Activated naive CD4-positive, alpha-beta T cell treated with anti-CD3 and anti-CD28 coated beads for 36 hours (primary cell): ENCODE data around the gene CYBA. TPM values are rescaled to one million over a fixed set of nuclear protein-coding genes. Genes with fewer than 3 reads are reported as not detected.

ENCODE experiments used
- CTCF ChIA-PET: fragments of 350-600 bp; sonication (Branson Sonifier 250); formaldehyde crosslinking; loops from one replicate; lab custom pipeline; 2021; ENCODE audit warnings: antibody characterized with exemption; lab: Charles Lee
- DNase-seq: peaks from one replicate; pipeline ENCODE4 v3.0.0-alpha.2; 2020
- H3K27ac Mint-ChIP-seq: one replicate; pipeline ENCODE4 v1.8.0; 2021; ENCODE audit warnings: mild to moderate bottlenecking, mixed read lengths
- H3K27me3 Mint-ChIP-seq: one replicate; pipeline ENCODE4 v1.8.0; 2021; ENCODE audit warnings: low read depth, mixed read lengths
- H3K36me3 Mint-ChIP-seq: one replicate; pipeline ENCODE4 v1.8.0; 2021; ENCODE audit warnings: low read depth, mixed read lengths
- H3K4me1 Mint-ChIP-seq: one replicate; pipeline ENCODE4 v1.8.0; 2021; ENCODE audit warnings: low read depth, mixed read lengths
- H3K4me3 Mint-ChIP-seq: one replicate; pipeline ENCODE4 v1.8.0; 2021; ENCODE audit warnings: mild to moderate bottlenecking, moderate library complexity, mixed read lengths
- H3K9me3 Mint-ChIP-seq: one replicate; pipeline ENCODE4 v1.8.0; 2021; ENCODE audit warnings: mixed read lengths
- intact Hi-C: fragments of 100-400 bp; cut with micrococcal nuclease; formaldehyde crosslinking; loops from one replicate; pipeline ENCODE4 v1.15.1; 2023
- total RNA-seq, 2 experiments: library from RNA; stranded (reverse); gene quantifications; one replicate each; pipeline ENCODE4 v1.2.3, GENCODE V29; 2021

The CYBA gene
- total RNA-seq, 2 experiments from 2014 or later: 167 to 180 TPM

DNA sequence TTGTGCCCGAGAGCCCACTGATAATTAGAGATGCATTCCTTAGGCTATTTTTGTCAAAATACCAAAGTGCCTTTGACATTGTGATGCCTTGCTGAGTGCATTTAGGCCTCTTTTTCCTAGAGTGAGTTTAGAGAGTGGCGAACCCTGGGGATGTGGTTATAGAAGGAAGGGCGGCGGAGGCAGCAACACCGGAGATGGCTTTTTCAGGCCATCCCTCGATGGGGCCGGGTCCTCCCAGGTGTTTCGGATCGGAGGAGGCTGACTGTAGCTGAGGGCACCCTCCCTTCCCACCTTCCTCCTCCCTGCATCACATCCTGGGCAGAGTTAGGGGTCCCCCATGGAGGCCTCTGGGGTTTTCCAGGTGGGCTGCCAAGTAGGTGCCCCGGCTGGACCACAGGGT, 42.0 kb upstream of the CYBA start:
- intact Hi-C loops: no loop called here
- H3K27me3 Mint-ChIP-seq: no peaks in the 10 kb centered on the region
- CTCF ChIA-PET: interaction anchor here (0.9 to 1.5 kb wide), 2 partner anchors 8 to 12 kb away, joined by 3 read pairs; no protein-coding TSS in a partner anchor
- peaks cover 41% of the 10 kb centered on the region for H3K4me1 Mint-ChIP-seq
- peak; percentile 20 for DNase-seq
- H3K36me3 Mint-ChIP-seq: peaks cover 3% of the 10 kb centered on the region
- no peak overlapping the region for H3K27ac Mint-ChIP-seq
- H3K9me3 Mint-ChIP-seq: no peaks in the 10 kb centered on the region
- no peak overlapping the region for H3K4me3 Mint-ChIP-seq

DNA sequence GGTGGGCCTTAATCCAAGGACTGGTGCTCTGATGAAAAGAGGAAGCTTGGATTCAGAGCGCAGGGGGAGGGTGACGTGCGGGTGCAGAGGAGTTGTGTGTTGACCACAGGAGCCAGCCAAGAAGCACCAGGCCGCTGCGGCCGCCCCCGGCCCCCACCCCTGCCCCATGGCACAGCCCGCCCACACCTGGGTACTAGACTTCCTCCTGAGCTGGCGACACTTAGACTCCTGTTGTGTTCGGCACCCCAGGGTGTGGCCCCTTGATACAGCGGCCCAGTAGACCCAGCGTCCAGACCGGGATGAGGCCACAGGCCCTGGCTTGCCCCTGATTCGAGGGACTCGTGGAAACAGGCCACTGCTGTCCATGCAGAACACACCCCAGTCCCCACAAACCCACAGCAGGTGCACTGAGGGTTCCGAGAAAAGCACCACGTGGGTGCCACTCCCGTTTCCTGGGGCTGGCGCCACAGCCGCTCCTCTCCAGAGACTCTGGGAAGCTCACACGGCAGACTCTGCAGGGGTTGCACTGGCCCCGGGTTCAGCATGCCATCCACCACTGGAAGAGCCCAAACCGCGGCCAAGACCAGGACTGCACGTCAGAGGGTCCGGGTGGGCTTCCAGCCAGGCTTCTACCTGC, 41.2 kb upstream of the CYBA start:
- intact Hi-C loops: no loop called here
- peaks cover 38% of the 10 kb centered on the region for H3K4me1 Mint-ChIP-seq

DNA sequence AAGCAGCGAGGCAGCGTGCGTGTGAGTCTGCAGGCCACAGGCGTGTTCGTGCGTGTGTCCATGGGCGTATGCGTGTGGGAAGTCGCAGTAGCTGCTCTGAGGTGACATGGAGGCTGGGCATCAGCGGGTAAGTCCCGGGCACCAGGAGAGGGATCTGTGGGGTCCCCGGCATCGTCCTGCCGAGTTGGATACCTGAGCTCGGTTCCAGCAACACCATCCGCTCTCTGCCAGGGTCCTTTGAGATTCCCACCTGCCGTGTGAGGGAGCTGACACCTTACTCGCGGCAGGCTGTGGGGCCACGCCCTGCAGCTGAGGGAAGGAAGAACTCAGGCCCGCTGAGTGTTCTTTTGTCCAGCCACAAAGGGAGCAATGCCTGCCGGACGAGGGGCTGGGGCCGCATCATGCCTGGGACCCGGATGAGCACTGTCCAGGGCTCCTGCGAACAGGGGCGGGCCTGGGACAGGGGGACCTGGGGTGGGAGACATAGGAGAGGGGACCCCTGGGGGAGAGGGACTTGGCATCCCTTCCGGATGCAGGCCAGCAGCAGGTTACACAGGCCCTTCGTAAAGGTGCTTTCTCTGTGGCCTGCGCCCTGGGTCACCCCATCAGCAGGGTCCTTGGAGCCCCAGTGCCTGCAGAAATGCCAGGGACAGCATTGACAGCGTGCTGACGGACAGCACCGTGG, 40.4 kb upstream of the CYBA start:
- H3K27me3 Mint-ChIP-seq: no peaks in the 10 kb centered on the region

More for the DNA sequence above, 41.2 kb upstream of the CYBA start:
- DNase-seq: peak; percentile 53
- Mint-ChIP-seq H3K4me3 (no peak overlapping the region), H3K27ac (peak overlapping the region; percentile 36), H3K36me3 (no peaks in the 10 kb centered on the region), H3K27me3 (no peaks in the 10 kb centered on the region), H3K9me3 (no peaks in the 10 kb centered on the region)
- CTCF ChIA-PET: interaction anchor here (0.9 to 1.5 kb wide), 2 partner anchors 9 to 13 kb away, joined by 3 read pairs; no protein-coding TSS in a partner anchor

DNA sequence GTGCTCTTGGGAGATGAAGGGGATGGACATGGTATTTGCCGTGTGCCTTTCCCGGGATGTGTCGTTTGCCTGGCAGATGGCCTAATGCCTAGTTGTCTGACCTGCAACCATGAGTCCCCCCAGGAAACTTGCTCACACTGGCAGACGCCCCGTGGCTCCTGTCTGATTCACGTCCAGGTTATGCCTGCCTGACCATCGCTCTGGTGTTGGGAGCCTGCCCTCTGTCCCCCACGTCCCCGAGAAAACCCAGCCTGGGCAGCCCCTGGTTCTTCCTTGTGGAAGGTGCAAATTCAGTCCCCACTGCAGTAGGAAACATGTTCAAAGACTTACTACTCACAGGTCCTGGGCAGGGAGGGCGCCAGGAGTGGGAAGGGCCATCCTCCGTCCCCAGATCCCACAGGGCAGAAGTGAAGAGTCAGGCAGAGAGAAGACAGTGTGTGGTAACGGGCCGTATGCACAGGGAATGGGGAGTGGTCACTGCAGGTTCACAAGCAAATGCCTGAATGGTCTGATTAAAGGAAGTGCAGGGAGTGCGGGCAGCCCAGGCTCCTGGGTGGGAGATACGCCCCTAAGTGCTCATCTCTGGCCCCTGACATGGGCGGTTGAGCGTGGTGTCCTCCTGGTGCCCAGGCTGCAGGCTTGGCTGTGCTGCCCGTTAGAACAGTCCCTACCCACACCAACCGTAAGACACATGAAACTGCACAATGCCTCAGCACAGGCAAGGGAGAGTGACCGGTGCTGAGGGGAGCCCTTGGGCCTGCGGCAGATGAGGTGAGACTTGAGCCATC, 39.7 kb upstream of the CYBA start:
- Mint-ChIP-seq H3K27ac (no peak overlapping the region), H3K9me3 (no peaks in the 10 kb centered on the region), H3K4me1 (peaks cover 38% of the 10 kb centered on the region), H3K27me3 (no peaks in the 10 kb centered on the region), H3K4me3 (no peak overlapping the region), H3K36me3 (no peaks in the 10 kb centered on the region)
- intact Hi-C loops: no loop called here
- CTCF ChIA-PET: no interaction called here
- no peak for DNase-seq

More for the DNA sequence above, 40.4 kb upstream of the CYBA start:
- H3K27ac Mint-ChIP-seq: no peak overlapping the region
- no peaks in the 10 kb centered on the region for H3K36me3 Mint-ChIP-seq
- CTCF ChIA-PET: interaction anchor here (1.5 kb wide), 1 partner anchor 9 kb away, joined by 3 read pairs; no protein-coding TSS in a partner anchor
- peaks cover 38% of the 10 kb centered on the region for H3K4me1 Mint-ChIP-seq
- no peak for DNase-seq
- no peaks in the 10 kb centered on the region for H3K9me3 Mint-ChIP-seq
- H3K4me3 Mint-ChIP-seq: no peak overlapping the region
- intact Hi-C loops: no loop called here

- Mint-ChIP-seq H3K9me3 (no peaks in the 10 kb centered on the region), H3K27me3 (no peaks in the 10 kb centered on the region), H3K36me3 (no peaks in the 10 kb centered on the region), H3K4me1 (peaks cover 52% of the 10 kb centered on the region), H3K4me3 (no peak overlapping the region), H3K27ac (no peak overlapping the region)
- no peak for DNase-seq
- CTCF ChIA-PET: interaction anchor here (2.4 kb wide), 1 partner anchor 10 kb away, joined by 6 read pairs; no protein-coding TSS in a partner anchor
- intact Hi-C loops: loop anchor here (5.0 kb wide), 1 partner anchor 116 kb away; the partner anchor contains the start of gene ZC3H18
These were observed 37.3 kb upstream of the CYBA start for GRCh38 chr16:88688013-88688778.

DNA sequence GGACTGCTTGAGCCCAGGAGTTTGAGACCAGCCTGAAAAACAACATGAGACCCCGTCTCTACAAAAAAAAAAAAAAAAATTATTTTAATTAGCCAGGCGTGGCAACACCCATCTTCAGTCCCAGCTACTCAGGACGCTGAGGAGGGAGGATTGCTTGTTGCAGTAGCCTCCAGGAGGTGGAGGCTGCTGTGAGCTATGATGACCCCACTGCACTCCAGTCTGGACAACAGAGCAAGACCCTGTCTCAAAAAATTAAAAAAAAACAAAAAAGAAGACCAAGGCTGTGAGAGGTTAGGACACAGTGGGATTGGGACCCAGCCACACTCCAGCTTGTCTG, 36.8 kb upstream of the CYBA start:
- H3K9me3 Mint-ChIP-seq: no peaks in the 10 kb centered on the region
- CTCF ChIA-PET: interaction anchor here (2.4 kb wide), 1 partner anchor 11 kb away, joined by 6 read pairs; no protein-coding TSS in a partner anchor
- no peaks in the 10 kb centered on the region for H3K36me3 Mint-ChIP-seq
- DNase-seq: no peak
- H3K27ac Mint-ChIP-seq: no peak overlapping the region
- intact Hi-C loops: loop anchor here (2.0 to 5.0 kb wide), 2 partner anchors 51 to 115 kb away; partner anchors contain the start of gene ZC3H18
- H3K4me1 Mint-ChIP-seq: peaks cover 46% of the 10 kb centered on the region
- H3K4me3 Mint-ChIP-seq: no peak overlapping the region
- H3K27me3 Mint-ChIP-seq: no peaks in the 10 kb centered on the region

DNA sequence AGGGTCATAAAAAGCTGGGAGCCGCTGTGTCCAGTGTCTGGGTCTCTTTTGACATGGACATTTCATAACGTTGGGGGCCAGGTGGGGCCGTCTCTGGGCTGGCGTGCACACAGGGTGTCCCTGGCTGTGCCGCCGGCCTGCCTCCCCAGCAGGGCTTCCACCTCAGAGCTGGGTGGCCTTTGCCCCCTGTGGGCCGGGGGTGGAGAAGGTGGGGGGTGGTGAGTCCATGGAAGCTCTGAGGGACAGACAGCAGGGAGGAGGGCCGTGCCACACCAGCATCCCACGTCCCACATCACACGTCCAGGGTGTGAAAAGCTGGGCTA, 36.4 kb upstream of the CYBA start:
- CTCF ChIA-PET: interaction anchor here (2.4 kb wide), 1 partner anchor 11 kb away, joined by 6 read pairs; no protein-coding TSS in a partner anchor
- Mint-ChIP-seq H3K27ac (no peak overlapping the region), H3K27me3 (no peaks in the 10 kb centered on the region), H3K36me3 (no peaks in the 10 kb centered on the region), H3K4me1 (peaks cover 45% of the 10 kb centered on the region), H3K4me3 (peak overlapping the region; percentile 29), H3K9me3 (no peaks in the 10 kb centered on the region)
- no peak for DNase-seq
- intact Hi-C loops: loop anchor here (2.0 to 5.0 kb wide), 2 partner anchors 50 to 115 kb away; partner anchors contain the start of gene ZC3H18

- peak; percentile 86 for DNase-seq
- CTCF ChIA-PET: interaction anchor here (2.4 kb wide), 1 partner anchor 12 kb away, joined by 6 read pairs; no protein-coding TSS in a partner anchor
- no peaks in the 10 kb centered on the region for H3K9me3 Mint-ChIP-seq
- H3K4me3 Mint-ChIP-seq: peak within 1 kb of the TSS; percentile 71
- no peak within 1 kb of the TSS for H3K27ac Mint-ChIP-seq
- peaks cover 45% of the 10 kb centered on the region for H3K4me1 Mint-ChIP-seq
- H3K36me3 Mint-ChIP-seq: no peaks in the 10 kb centered on the region
- H3K27me3 Mint-ChIP-seq: no peaks in the 10 kb centered on the region
- intact Hi-C loops: loop anchor here (1.0 to 5.0 kb wide), 4 partner anchors 15 to 114 kb away; partner anchors contain the start of genes MVD and ZC3H18
These were observed 35.8 kb upstream of the CYBA start, which contains the start of gene SNAI3 for GRCh38 chr16:88686439-88687253. Gene SNAI3, minus strand, starts transcription at chr16:88686507. Its CDS starts 101 bp downstream, at chr16:88686406.

- H3K27ac Mint-ChIP-seq: no peak overlapping the region
- intact Hi-C loops: loop anchor here (1.0 to 5.0 kb wide), 4 partner anchors 15 to 114 kb away; partner anchors contain the start of genes MVD and ZC3H18
- DNase-seq: peak; percentile 46
- no peaks in the 10 kb centered on the region for H3K9me3 Mint-ChIP-seq
- H3K27me3 Mint-ChIP-seq: no peaks in the 10 kb centered on the region
- H3K4me1 Mint-ChIP-seq: peaks cover 45% of the 10 kb centered on the region
- H3K36me3 Mint-ChIP-seq: no peaks in the 10 kb centered on the region
- peak overlapping the region; percentile 71 for H3K4me3 Mint-ChIP-seq
- CTCF ChIA-PET: interaction anchor here (2.4 kb wide), 1 partner anchor 12 kb away, joined by 6 read pairs; no protein-coding TSS in a partner anchor
These were observed 35.2 kb upstream of the CYBA start for GRCh38 chr16:88686062-88686438.

GRCh38 chr16:88685156-88686061, 34.6 kb upstream of the CYBA start:
- intact Hi-C loops: loop anchor here (1.0 to 5.0 kb wide), 5 partner anchors 16 to 113 kb away; partner anchors contain the start of genes CYBA, MVD and ZC3H18
- no peaks in the 10 kb centered on the region for H3K36me3 Mint-ChIP-seq
- H3K4me3 Mint-ChIP-seq: peak overlapping the region; percentile 71
- CTCF ChIA-PET: interaction anchor here (1.0 to 2.4 kb wide), 5 partner anchors 10 to 98 kb away, joined by 3 to 8 read pairs (median 6); no protein-coding TSS in a partner anchor
- no peaks in the 10 kb centered on the region for H3K27me3 Mint-ChIP-seq
- no peaks in the 10 kb centered on the region for H3K9me3 Mint-ChIP-seq
- DNase-seq: peak; percentile 78
- H3K4me1 Mint-ChIP-seq: peaks cover 42% of the 10 kb centered on the region
- H3K27ac Mint-ChIP-seq: no peak overlapping the region
